Pancreas (tissue), 10 donors: Measurements from ENCODE around the gene FAM222B. TPM values are rescaled to one million over a fixed set of nuclear protein-coding genes. Genes with fewer than 3 reads are reported as not detected.

Experiments
- ATAC-seq, 4 donors: fragments of 200-7000 bp; cut with Tn5 transposase; one replicate each; pipeline versions ENCODE4 v1.8.0 to v1.9.1; 2020; ENCODE audit warnings: mild to moderate bottlenecking in 4 of 4, moderate library complexity in 4 of 4
- DNase-seq, 6 donors: peaks; one replicate each; pipeline ENCODE4 v3.0.0-alpha.2; 2020
- FAIRE-seq: peaks from 2 replicates; lab custom pipeline; 2012; peaks lifted over from hg19 to GRCh38; lab: Jason Lieb, UNC
- H3K27ac ChIP-seq, 4 donors: fragments of 200-600 bp; sonication (generic); 1 replicate in 3 of 4; 2 replicates in 1 of 4; pipeline versions ENCODE4 v1.5.0 to v1.8.0; 2020
- H3K27me3 ChIP-seq, 4 donors: fragments of 200-600 bp; one replicate each; pipeline ENCODE4 v1.8.0; 2021
- H3K36me3 ChIP-seq, 3 donors: fragments of 200-600 bp; sonication (generic) in 1 of 3; one replicate each; pipeline versions ENCODE4 v1.5.0 to v1.8.0; 2020 to 2021
- H3K4me1 ChIP-seq, 3 donors: fragments of 200-600 bp; one replicate each; pipeline ENCODE4 v1.8.0; 2021
- H3K4me3 ChIP-seq, 4 donors: fragments of 200-600 bp; sonication (generic) in 2 of 4; one replicate each; pipeline versions ENCODE4 v1.5.0 to v1.8.0; 2020 to 2021
- H3K9me3 ChIP-seq, 4 donors: fragments of 200-600 bp; one replicate each; pipeline ENCODE4 v1.8.0; 2021
- WGBS, 2 donors: extraction: QIAGEN DNeasy Blood & Tissue Kit; methylation state at CpG; one replicate each; pipeline ENCODE4 v1.1.7; 2013; 5-methylcytosine and 5-hydroxymethylcytosine counted together
- intact Hi-C, 3 donors: fragments of 100-400 bp; cut with DNase I; formaldehyde crosslinking; loops; one replicate each; pipeline versions ENCODE4 v1.11.1 to v1.14.2; 2022
- polyA plus RNA-seq, 2 donors: library from polyadenylated mRNA; stranded (reverse); fragments of 200-250 nt; gene quantifications; one replicate each; pipeline ENCODE4 v1.2.3, GENCODE V29; 2013
- total RNA-seq, 6 donors: library from RNA; stranded (reverse); fragmentation: NEBNext Ultra II Directional in 4 of 6; extraction: Animal tissue kit (Norgen Biotek cat#: 25700) in 4 of 6; gene quantifications; one replicate each; pipeline versions ENCODE4 v1.2.1 to v1.2.4, GENCODE V29; 2021 to 2023
- TF ChIP-seq, protein P1 (sequence below), 4 donors: fragments of 200-600 bp; sonication (generic) in 3 of 4; IDR thresholded peaks; one replicate each; pipeline versions ENCODE4 v1.5.0 to v1.8.0; 2021; ENCODE audit warnings: antibody characterized with exemption in 4 of 4
- donor health status: healthy with polysubstance abuse.
- donor health status: DM: no; HTN: no; CAD: no; lungs with moderate emphysema.
- donor health status: DM: no; HTN: no; CAD: no.
- donor health status: control.
- donor health status: control.
- donor health status: Bipolar disorder and iron deficiency.
- donor health status: DM: yes; HTN: yes; CAD: no.
- donor health status: DM: no; HTN: no; CAD: no.
- donor health status: DM: no; HTN: no; CAD: no.
- donor health status: DM: yes; HTN: yes; CAD: no.

The FAM222B gene
- total and polyA plus RNA-seq, 8 donors, result 5.5 to 15.6 (median 8.1) TPM

DNA sequence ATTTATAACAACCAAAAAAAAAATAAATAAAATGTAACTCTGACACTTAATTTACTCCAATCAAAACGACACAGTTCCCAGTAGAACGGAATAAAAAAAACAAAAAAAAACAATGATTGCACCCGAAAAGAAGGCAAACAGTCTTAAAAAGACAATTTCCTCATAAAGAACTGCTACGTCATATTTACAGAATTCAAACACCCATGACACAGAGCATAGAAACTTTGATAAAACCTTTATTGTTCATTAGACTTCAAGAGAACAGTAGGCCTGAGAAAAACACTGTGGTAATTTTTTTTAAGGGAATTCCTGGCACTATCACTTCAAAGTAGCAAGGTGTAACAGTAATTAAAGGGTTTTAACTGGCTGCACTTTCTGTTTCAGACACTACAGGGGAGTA, 26.1 kb downstream of the FAM222B start:
- FAIRE-seq (no peak), ATAC-seq (no peak)
- intact Hi-C loops, result no loop called here

DNA sequence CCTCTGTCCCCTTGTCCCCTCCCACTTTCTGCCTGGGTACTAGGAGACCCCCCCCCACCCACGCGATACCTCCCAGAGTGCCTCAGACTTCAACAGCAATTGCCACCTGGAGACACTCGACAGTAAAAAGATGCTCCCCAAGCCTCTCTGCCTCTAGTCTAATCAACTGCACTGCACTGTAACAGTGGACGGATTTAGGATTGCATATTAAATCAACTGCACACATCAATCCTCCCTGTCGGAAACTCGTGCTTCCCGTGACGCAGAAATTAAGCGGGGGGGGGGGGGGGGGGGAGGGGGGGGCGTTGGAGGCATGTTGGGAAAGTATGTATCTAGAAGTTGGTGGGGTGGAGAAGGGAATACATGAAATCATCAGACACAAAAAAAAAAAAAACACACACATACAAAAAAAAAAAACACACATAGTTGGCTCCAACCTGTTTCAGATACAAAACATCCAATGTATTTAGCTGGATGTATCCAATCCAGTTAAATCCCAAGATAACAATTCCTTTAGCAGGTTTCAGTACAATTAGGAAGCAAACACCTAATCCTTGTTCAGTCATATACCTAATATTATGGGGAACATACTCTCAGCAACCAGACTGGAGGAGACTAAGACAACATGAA, 29.7 kb downstream of the FAM222B start:
- Histone ChIP-seq H3K36me3 (no peaks in the 10 kb centered on the region), H3K27ac (peak overlapping the region; percentile 74 to 89 (median 82)), H3K27me3 (no peaks in the 10 kb centered on the region), H3K9me3 (no peaks in the 10 kb centered on the region), H3K4me1 (peaks cover 0 to 15% (median 14%) of the 10 kb centered on the region in 3 donors), H3K4me3 (peak overlapping the region; percentile 74 to 91 (median 89))
- TF ChIP-seq, protein P1, sequence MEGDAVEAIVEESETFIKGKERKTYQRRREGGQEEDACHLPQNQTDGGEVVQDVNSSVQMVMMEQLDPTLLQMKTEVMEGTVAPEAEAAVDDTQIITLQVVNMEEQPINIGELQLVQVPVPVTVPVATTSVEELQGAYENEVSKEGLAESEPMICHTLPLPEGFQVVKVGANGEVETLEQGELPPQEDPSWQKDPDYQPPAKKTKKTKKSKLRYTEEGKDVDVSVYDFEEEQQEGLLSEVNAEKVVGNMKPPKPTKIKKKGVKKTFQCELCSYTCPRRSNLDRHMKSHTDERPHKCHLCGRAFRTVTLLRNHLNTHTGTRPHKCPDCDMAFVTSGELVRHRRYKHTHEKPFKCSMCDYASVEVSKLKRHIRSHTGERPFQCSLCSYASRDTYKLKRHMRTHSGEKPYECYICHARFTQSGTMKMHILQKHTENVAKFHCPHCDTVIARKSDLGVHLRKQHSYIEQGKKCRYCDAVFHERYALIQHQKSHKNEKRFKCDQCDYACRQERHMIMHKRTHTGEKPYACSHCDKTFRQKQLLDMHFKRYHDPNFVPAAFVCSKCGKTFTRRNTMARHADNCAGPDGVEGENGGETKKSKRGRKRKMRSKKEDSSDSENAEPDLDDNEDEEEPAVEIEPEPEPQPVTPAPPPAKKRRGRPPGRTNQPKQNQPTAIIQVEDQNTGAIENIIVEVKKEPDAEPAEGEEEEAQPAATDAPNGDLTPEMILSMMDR (IDR thresholded peaks at IDR 0.05), result no peak
- FAIRE-seq (no peak), DNase-seq (no peak), ATAC-seq (peak; percentile 15 to 41 (median 35))
- WGBS, 2 donors, result 0% methylated on average over 9 of the region's 10 CpGs
- intact Hi-C loops, result no loop called here

More for the DNA sequence above, 26.1 kb downstream of the FAM222B start:
- no peak for DNase-seq
- Histone ChIP-seq H3K9me3 (no peaks in the 10 kb centered on the region), H3K27me3 (no peaks in the 10 kb centered on the region), H3K27ac (no peak overlapping the region), H3K4me3 (no peak overlapping the region), H3K4me1 (no peaks in the 10 kb centered on the region), H3K36me3 (no peaks in the 10 kb centered on the region)
- TF ChIP-seq, protein P1 (IDR thresholded peaks at IDR 0.05), result no peak
- 73 to 87% methylated on average over 4 of the region's 4 CpGs for WGBS, 2 donors

DNA sequence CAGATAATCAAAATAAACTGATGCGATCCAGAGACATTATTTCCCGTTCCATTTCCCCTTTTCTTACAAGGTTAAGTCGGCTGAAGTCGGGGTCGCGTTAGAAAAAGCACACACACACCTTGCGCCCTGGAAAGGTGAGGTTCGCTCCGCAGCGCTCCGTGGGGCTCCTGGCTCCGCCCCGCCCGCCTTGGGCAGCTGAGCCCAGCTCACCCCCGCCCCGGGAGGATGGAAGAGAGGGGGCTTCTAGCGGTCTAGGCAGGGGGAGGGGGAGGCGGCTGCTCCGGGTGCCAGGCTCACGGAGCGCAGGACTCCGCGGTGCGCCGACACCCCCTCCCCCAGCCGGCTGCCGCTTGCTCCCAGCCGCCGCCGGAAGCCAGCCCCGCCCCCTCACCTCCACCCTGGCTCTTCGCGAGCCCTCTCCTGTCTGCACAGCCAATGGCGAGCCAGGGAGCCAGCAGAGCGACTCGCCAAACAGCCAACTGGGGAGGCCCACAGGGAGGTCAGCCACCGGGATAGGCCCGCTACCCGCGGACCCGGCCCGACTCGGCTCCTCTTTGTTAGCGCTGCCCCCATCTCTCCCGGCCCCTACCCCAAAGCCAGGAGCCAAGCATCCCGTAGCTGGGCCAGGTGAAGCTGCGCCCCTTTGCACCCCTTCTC, 30.4 kb downstream of the FAM222B start:
- Histone ChIP-seq H3K9me3 (no peaks in the 10 kb centered on the region), H3K4me3 (peak overlapping the region; percentile 74 to 91 (median 89)), H3K36me3 (no peaks in the 10 kb centered on the region), H3K27ac (peak overlapping the region; percentile 74 to 89 (median 82)), H3K27me3 (no peaks in the 10 kb centered on the region), H3K4me1 (peaks cover 0 to 22% (median 20%) of the 10 kb centered on the region in 3 donors)
- DNase-seq (peak; percentile 96 to 99 (median 98)), ATAC-seq (peak; percentile 99 to 100 (median 100)), FAIRE-seq (no peak)
- WGBS, 2 donors, result 0% methylated on average over 35 to 46 of the region's 47 CpGs
- TF ChIP-seq, protein P1 (IDR thresholded peaks at IDR 0.05), result no peak
- intact Hi-C loops, result no loop called here

DNA sequence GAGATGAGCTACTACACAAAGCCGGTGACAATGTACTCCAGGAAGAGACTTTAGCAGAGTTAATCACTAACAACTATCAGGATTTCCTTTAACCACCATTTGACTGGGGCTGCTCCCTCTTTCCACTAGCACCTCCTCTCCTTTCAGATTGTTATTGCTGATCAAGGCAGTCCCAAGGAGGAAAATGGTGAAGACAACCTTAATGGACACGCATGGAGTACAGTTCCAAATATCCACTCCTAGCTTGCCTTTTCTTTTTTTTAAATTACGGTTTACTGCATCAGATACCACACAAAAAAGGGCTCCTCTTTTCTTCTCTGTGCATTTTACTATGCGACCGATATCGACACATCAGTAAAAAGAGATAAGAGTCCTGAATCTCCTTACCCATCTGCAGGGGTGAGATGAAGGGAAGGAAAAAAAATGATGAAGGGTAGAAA, 30.9 kb downstream of the FAM222B start:
- peaks cover 0 to 27% (median 26%) of the 10 kb centered on the region in 3 donors for H3K4me1 ChIP-seq
- H3K27ac ChIP-seq, result peak overlapping the region; percentile 74 to 89 (median 82)
- 3 to 4% methylated on average over 6 of the region's 6 CpGs for WGBS, 2 donors
- intact Hi-C loops, result no loop called here
- peak overlapping the region; percentile 74 to 91 (median 89) for H3K4me3 ChIP-seq
- FAIRE-seq (no peak), DNase-seq (no peak), ATAC-seq (peak; percentile 6 to 25 (median 14))
- TF ChIP-seq, protein P1 (IDR thresholded peaks at IDR 0.05), result no peak
- H3K36me3 ChIP-seq, result no peaks in the 10 kb centered on the region
- no peaks in the 10 kb centered on the region for H3K9me3 ChIP-seq
- no peaks in the 10 kb centered on the region for H3K27me3 ChIP-seq
